ENCODE results near the gene HPS4. TPM values are rescaled to one million over a fixed set of nuclear protein-coding genes. Genes with fewer than 3 reads are reported as not detected.

The HPS4 gene
- total RNA-seq, 4 donors from 2014 or later, result 29.1 to 51.2 (median 37.2) TPM

DNA sequence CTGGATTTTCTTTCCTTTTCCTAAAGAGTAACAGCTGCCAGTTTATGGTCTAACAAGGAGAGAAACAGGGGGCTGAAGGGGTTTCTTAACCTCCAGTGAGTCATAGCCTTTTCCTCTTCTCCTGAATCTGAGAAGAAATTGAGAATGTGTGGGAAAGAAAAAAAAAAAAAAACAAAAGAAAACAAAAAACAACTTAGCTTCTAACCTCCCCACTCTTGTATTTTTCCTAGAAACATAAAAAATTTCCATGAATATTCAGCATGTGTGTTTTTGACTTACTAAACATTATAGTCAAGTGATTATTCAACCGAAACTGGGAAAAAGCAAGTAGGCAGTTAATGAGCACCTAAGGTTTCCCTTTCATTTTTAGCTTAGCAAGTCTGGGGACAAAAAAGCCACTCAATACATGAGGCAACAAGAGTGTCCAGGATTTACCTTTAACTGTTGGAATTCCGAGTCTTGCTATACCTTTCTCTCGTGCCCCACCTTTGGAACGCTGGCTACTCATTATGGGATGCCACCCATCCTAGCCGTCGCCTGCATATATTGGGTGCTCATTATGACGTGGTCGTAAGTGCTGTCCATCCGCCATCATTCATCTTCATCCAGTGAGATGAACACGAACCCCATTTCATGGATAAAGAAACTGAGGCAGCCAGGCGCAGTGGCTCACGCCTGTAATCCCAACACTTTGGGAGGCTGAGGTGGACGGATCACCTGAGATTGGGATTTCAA lies 52.2 kb downstream of the HPS4 start:
- in situ Hi-C loops (cut with MboI; ENCODE audit: low pct_ligation_motif_present in 1 of 4, low pct_unique_long_range_greater_than_20kb in 1 of 4, low sequenced_read_pairs in 3 of 4), result no loop called here
- WGBS, 2 donors (ENCODE audit: low coverage in 1 of 2), result 87 to 90% methylated on average over 4 to 13 of the region's 13 CpGs
- DNase-seq, result no peak
- Histone ChIP-seq H3K4me1 (peaks cover 5 to 22% (median 18%) of the 10 kb centered on the region in 4 donors), H3K27me3 (no peaks in the 10 kb centered on the region), H3K36me3 (no peaks in the 10 kb centered on the region), H3K27ac (peak overlapping the region in 1 of 4 donors; percentile 13), H3K4me3 (no peak overlapping the region), H3K9me3 (no peaks in the 10 kb centered on the region)
- intact Hi-C loops (cut with DNase I; ENCODE audit: low total_unique reads), result no loop called here
- TF ChIP-seq POLR2A (IDR thresholded peaks at IDR 0.05), result no peak
- TF ChIP-seq, protein P1, sequence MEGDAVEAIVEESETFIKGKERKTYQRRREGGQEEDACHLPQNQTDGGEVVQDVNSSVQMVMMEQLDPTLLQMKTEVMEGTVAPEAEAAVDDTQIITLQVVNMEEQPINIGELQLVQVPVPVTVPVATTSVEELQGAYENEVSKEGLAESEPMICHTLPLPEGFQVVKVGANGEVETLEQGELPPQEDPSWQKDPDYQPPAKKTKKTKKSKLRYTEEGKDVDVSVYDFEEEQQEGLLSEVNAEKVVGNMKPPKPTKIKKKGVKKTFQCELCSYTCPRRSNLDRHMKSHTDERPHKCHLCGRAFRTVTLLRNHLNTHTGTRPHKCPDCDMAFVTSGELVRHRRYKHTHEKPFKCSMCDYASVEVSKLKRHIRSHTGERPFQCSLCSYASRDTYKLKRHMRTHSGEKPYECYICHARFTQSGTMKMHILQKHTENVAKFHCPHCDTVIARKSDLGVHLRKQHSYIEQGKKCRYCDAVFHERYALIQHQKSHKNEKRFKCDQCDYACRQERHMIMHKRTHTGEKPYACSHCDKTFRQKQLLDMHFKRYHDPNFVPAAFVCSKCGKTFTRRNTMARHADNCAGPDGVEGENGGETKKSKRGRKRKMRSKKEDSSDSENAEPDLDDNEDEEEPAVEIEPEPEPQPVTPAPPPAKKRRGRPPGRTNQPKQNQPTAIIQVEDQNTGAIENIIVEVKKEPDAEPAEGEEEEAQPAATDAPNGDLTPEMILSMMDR (IDR thresholded peaks at IDR 0.05), result no peak
- TF ChIP-seq EP300 (IDR thresholded peaks at IDR 0.05; ENCODE audit: low read depth), result no peak
- TF ChIP-seq POLR2AphosphoS5 (IDR thresholded peaks at IDR 0.05), result no peak

DNA sequence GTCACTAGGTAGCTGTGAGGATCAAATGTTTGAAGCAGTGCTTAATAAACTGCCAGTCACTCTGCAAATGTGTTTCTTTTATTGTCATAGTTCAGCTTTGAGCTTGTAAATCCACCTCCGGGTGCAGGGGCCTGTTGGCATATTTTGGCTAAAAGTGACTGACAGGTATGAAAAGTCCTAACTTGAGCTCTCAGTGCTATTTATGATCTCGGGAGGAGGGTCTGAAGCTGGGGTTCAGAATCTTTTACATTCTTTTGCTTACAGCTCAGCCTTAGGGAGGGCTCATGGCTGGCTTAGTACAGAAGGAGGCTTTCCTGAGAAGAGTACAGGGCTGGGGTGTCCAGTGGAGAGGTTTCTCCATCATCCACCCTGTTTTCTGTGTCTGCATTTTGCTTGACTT lies 53.0 kb downstream of the HPS4 start:
- Histone ChIP-seq H3K27ac (no peak overlapping the region), H3K27me3 (no peaks in the 10 kb centered on the region), H3K4me1 (peaks cover 5 to 16% (median 10%) of the 10 kb centered on the region in 4 donors), H3K9me3 (no peaks in the 10 kb centered on the region), H3K4me3 (no peak overlapping the region), H3K36me3 (no peaks in the 10 kb centered on the region)
- 49 to 69% methylated on average over 2 of the region's 2 CpGs for WGBS, 2 donors (ENCODE audit: low coverage in 1 of 2)
- TF ChIP-seq, protein P1 (IDR thresholded peaks at IDR 0.05), result no peak
- TF ChIP-seq POLR2AphosphoS5 (IDR thresholded peaks at IDR 0.05), result no peak
- no peak for TF ChIP-seq EP300 (IDR thresholded peaks at IDR 0.05; ENCODE audit: low read depth)
- no peak for TF ChIP-seq POLR2A (IDR thresholded peaks at IDR 0.05)
- intact Hi-C loops (cut with DNase I; ENCODE audit: low total_unique reads) (no loop called here), in situ Hi-C loops (cut with MboI; ENCODE audit: low pct_ligation_motif_present in 1 of 4, low pct_unique_long_range_greater_than_20kb in 1 of 4, low sequenced_read_pairs in 3 of 4) (no loop called here)
- DNase-seq, result no peak

DNA sequence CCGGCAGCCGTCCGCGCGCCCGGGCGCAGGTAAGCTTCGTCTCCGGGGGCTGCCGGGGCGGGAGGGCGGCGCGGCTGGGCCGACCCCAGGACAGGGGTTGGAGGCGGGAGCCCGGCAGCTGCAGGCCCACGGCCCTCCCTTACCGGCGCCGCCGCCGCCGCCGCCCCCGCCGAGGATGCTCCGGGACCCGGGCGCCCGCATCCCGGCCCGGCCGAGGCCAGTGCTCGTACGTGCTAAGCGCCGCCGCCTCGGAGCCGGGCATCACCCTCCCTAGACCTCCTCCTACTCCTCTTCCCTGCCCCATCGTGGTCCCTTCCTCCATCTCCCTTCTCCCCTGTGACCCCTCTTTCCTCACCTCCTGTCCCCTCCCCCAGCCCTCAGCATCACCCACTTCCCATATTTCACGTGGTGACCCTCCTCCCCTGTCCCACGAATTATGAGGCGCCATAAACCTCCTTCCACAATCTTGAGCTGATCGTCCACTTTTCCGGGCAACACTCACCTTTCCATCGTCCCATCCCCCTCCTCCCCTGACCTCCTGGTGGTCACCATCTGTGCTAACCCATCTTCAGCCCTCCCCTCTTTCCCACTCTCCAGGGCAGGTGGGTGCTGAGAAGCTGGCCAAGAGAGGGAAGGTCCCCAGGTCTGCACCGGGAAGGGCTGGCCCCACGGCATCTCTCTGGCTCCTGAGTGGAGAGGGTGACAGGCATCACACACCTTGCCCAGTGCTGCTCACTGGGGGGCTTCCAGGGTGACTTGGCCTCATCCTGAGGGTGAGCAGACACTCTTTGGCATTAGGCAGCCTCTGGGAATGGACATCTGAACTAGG lies 53.9 kb downstream of the HPS4 start:
- DNase-seq, result no peak
- Histone ChIP-seq H3K9me3 (no peaks in the 10 kb centered on the region), H3K36me3 (no peaks in the 10 kb centered on the region), H3K27ac (peak overlapping the region in 3 of 4 donors; percentile 47 to 86 (median 51)), H3K4me3 (peak overlapping the region; percentile 26 to 82 (median 64)), H3K4me1 (peaks cover 5 to 16% (median 10%) of the 10 kb centered on the region in 4 donors), H3K27me3 (peaks cover 8% of the 10 kb centered on the region)
- in situ Hi-C loops (cut with MboI; ENCODE audit: low pct_ligation_motif_present in 1 of 4, low pct_unique_long_range_greater_than_20kb in 1 of 4, low sequenced_read_pairs in 3 of 4), result no loop called here
- TF ChIP-seq EP300 (IDR thresholded peaks at IDR 0.05; ENCODE audit: low read depth), result no peak
- 9 to 17% methylated on average over 12 to 34 of the region's 50 CpGs for WGBS, 2 donors (ENCODE audit: low coverage in 1 of 2)
- intact Hi-C loops (cut with DNase I; ENCODE audit: low total_unique reads), result no loop called here

DNA sequence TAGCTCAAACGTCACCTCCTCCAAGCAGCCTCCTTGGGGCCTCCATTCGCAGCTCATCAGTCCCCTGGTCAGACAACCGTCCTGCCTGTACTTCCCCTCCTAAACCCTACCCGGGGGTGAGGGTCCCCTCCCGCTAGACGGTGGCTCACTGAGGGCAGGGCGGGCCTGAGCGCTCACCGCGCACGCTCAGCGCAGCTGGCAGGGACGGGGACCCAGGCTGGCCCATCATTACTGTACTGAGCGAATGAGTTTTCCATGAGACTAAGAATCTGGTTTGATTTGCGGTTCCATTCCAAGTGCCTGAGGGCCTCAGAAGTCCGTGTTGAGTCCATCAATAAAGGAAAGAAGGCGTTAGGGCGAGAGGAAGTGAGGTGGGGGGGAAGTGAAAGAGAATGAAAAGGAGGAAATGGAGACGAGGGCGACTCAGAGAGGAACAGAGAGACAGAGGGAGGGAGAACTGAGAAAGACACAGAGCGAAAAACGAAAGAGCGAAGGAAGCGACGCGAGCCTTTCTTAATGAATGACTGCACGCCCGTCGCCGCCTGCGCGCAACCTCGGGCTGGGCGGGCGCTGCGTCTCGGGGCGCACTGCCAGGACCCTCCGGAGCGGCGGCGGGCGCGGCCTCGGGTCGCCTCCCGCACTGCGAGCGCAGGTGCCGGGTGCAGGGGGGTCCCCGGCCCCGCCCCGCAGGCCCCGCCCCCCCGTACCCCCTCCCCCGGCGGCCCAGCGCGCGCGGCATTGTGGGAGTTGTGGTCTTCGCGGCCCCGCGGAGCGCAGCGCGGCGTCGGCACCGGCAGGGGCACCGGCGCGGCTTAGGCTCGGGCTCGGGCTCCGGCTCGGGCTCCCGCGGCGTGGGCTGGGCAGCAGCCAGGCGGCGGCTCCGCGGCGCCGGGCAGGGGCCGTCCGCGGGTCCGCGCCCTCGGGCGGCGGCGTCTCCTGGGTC lies 54.8 kb downstream of the HPS4 start, which contains the start of gene ASPHD2:
TSS of gene ASPHD2 (plus strand) at position 746 of the 943 bp plus-strand sequence. CDS start 4,356 bp downstream, outside the sequence.
- H3K27me3 ChIP-seq, result peaks cover 14% of the 10 kb centered on the region
- 0 to 2% methylated on average over 11 to 40 of the region's 96 CpGs for WGBS, 2 donors (ENCODE audit: low coverage in 1 of 2)
- H3K4me3 ChIP-seq, result peak within 1 kb of the TSS; percentile 58 to 82 (median 64)
- peak; percentile 69 for DNase-seq
- TF ChIP-seq POLR2A (IDR thresholded peaks at IDR 0.05) (peak; percentile 55), EP300 (IDR thresholded peaks at IDR 0.05; ENCODE audit: low read depth) (no peak), POLR2AphosphoS5 (IDR thresholded peaks at IDR 0.05) (peak in 1 of 3 donors; percentile 41)
- TF ChIP-seq, protein P1 (IDR thresholded peaks at IDR 0.05), result no peak
- intact Hi-C loops (cut with DNase I; ENCODE audit: low total_unique reads) (no loop called here), in situ Hi-C loops (cut with MboI; ENCODE audit: low pct_ligation_motif_present in 1 of 4, low pct_unique_long_range_greater_than_20kb in 1 of 4, low sequenced_read_pairs in 3 of 4) (no loop called here)
- H3K9me3 ChIP-seq, result no peaks in the 10 kb centered on the region
- peak within 1 kb of the TSS; percentile 75 to 89 (median 86) for H3K27ac ChIP-seq
- peaks cover 5 to 16% (median 10%) of the 10 kb centered on the region in 4 donors for H3K4me1 ChIP-seq
- H3K36me3 ChIP-seq, result no peaks in the 10 kb centered on the region
